ENCODE measurements around the gene ATN1. TPM values are rescaled to one million over a fixed set of nuclear protein-coding genes. Genes with fewer than 3 reads are reported as not detected.

ATN1 gene
- total and polyA plus RNA-seq, 2 of the 4 experiments (the other 2 are of a cell fraction) = 3.4 to 58.7 TPM

- Histone ChIP-seq H3K9ac (ENCODE audit: low read depth, low read length) (no peak overlapping the region), H2AFZ (replicated peaks; ENCODE audit: low read length, poor library complexity) (no peak overlapping the region), H2BK120ac (ENCODE audit: low read depth, low read length) (no peak overlapping the region), H2BK20ac (ENCODE audit: low read depth, low read length) (no peak overlapping the region), H3K18ac (ENCODE audit: low read depth, low read length) (no peak overlapping the region), H2AK5ac (ENCODE audit: low read depth, low read length) (no peak overlapping the region), H3K4ac (ENCODE audit: low read depth, low read length) (no peak overlapping the region), H3K56ac (ENCODE audit: extremely low read depth, insufficient read depth, low read length) (no peak overlapping the region), H4K5ac (ENCODE audit: low read depth, low read length) (no peak overlapping the region), H2BK5ac (ENCODE audit: low read depth, low read length, poor library complexity, severe bottlenecking) (no peak overlapping the region), H3K27ac (ENCODE audit: insufficient read depth, low read length) (no peak overlapping the region), H3K4me1 (ENCODE audit: control insufficient read depth, insufficient read depth, low read length) (peaks cover 5% of the 10 kb centered on the region; the same call in 1 of the 2 replicates), H3K36me3 (ENCODE audit: control insufficient read depth, insufficient read depth, low read length) (peaks cover 15% of the 10 kb centered on the region), H3K9me3 (ENCODE audit: control insufficient read depth, insufficient read depth, low read length) (no peaks in the 10 kb centered on the region), H3K79me1 (ENCODE audit: low read depth in 1 of 2, low read length in 2 of 2) (peaks cover 8 to 16% of the 10 kb centered on the region in 2 experiments; a peak in 3 of 4 replicates), H3K14ac (replicated peaks; ENCODE audit: low read depth, low read length) (no peak overlapping the region), H3K9me1 (ENCODE audit: insufficient read depth, low read length) (0 out of 2 replicates have a peak, but pooled peaks cover 2% of the 10 kb centered on the region), H2BK15ac (ENCODE audit: low read depth, low read length) (no peak overlapping the region), H3K4me2 (ENCODE audit: low read depth, low read length) (no peak overlapping the region), H3K4me3 (ENCODE audit: insufficient read depth, low read depth, low read length) (no peak overlapping the region), H4K8ac (ENCODE audit: low read depth in 2 of 2, low read length in 2 of 2) (no peak overlapping the region), H4K20me1 (ENCODE audit: insufficient read depth, low read length) (no peaks in the 10 kb centered on the region; the same call in 1 of the 2 replicates), H2AK9ac (replicated peaks; ENCODE audit: low read depth, low read length, poor library complexity) (peak overlapping the region; percentile 46), H3K23ac (ENCODE audit: low read depth, low read length) (no peak overlapping the region), H3K27me3 (ENCODE audit: control insufficient read depth, insufficient read depth, low read length) (no peaks in the 10 kb centered on the region), H4K91ac (ENCODE audit: insufficient read depth, low read depth, low read length) (no peak overlapping the region)
- intact Hi-C loops (cut with micrococcal nuclease) = no loop called here
- DNase-seq (no peak), ATAC-seq (ENCODE audit: low read depth) (no peak)
- no peak for TF ChIP-seq MAZ (IDR thresholded peaks at IDR 0.05; ENCODE audit: borderline replicate concordance, low read depth, low read length)
- no peak for TF ChIP-seq CEBPB (IDR thresholded peaks at IDR 0.05; ENCODE audit: low read depth, low read length)
- TF ChIP-seq FOS (IDR thresholded peaks at IDR 0.05; ENCODE audit: low read depth, low read length) = no peak
- no peak for TF ChIP-seq RAD21 (IDR thresholded peaks at IDR 0.05; ENCODE audit: low read length)
- no peak for TF ChIP-seq RCOR1 (IDR thresholded peaks at IDR 0.05; ENCODE audit: insufficient replicate concordance, low read length)
- TF ChIP-seq POLR2A (IDR thresholded peaks at IDR 0.05; ENCODE audit: low read depth, low read length) = no peak
- no TSS peak for BruUV-seq (replicated peaks)
- WGBS, 2 experiments (ENCODE audit: extremely low coverage in 2 of 2, insufficient read length in 1 of 2) = 85% methylated on average over 5 of the region's 32 CpGs; no CpG with 5 or more reads in 1 of the 2 experiments
- POLR2A ChIA-PET (ENCODE audit: unreplicated experiment) = interaction anchor here (0.7 kb wide), 1 partner anchor 55 kb away, joined by 5 read pairs; no protein-coding TSS in a partner anchor
- CTCF ChIA-PET = interaction anchor here (0.6 kb wide), 1 partner anchor 64 kb away, joined by 6 read pairs; no protein-coding TSS in a partner anchor
- in situ Hi-C loops (cut with MboI; ENCODE audit: low sequenced_read_pairs) = loop anchor here (10.0 kb wide), 1 partner anchor 169 kb away; no protein-coding TSS in a partner anchor
- dilution Hi-C loops (cut with HindIII; ENCODE audit: low sequenced_read_pairs, unreplicated experiment) = no loop called here
These were observed 18.5 kb downstream of the ATN1 start for GRCh38 chr12:6946033-6946919.

Measured in IMR-90 (cell line).